Fibroblast of mammary gland (primary cell): ENCODE data around the gene SPATA31C1.

Experiments
- DNase-seq: peaks from one replicate; pipeline ENCODE4 v3.0.0-alpha.2; 2010; ENCODE audit warnings: low read depth
- H3K4me3 ChIP-seq: 2 replicates; pipeline ENCODE4 v1.5.1; 2011; ENCODE audit warnings: low read depth, mild to moderate bottlenecking, low read length, moderate library complexity; ENCODE audit not compliant: control insufficient read depth
- CTCF ChIP-seq: conservative IDR thresholded peaks from 2 replicates; pipeline ENCODE4 v1.5.1; 2011; ENCODE audit warnings: low read depth, low read length, inconsistent platforms; ENCODE audit not compliant: control insufficient read depth, insufficient read depth

SPATA31C1 gene

GRCh38 chr9:87880683-87881082 lies 37.1 kb upstream of the SPATA31C1 start:
- DNase-seq: no peak
- TF ChIP-seq CTCF: no peak
- H3K4me3 ChIP-seq: no peak overlapping the region

GRCh38 chr9:87882627-87883026 lies 35.1 kb upstream of the SPATA31C1 start, which contains the start of gene SPATA31E1:
TSS of gene SPATA31E1 (plus strand) at chr9:87882877. CDS start at chr9:87882892, 15 bp downstream.
- no peak within 1 kb of the TSS for H3K4me3 ChIP-seq
- peak; percentile 13 for DNase-seq
- TF ChIP-seq CTCF: no peak

DNA sequence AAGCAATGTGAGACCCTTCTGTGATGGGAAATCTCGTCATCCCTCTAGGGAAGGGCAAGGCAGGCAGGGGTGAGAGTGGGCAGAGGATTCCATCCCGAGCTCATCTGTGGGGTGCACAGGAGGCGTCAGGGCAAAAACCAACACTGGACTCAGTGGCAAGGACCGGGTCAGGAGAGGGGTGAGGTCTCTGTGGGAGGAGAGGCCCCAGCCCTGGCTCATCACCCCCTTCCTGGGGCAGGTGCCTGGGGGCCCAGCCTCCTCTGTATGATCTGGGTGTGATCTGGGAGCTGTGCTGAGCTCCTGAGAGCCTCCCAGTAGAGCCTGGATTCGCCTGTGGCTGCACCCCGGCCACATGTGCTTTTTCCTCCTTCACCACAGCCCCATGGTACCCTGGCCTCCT lies 34.5 kb upstream of the SPATA31C1 start:
- TF ChIP-seq CTCF: no peak
- no peak for DNase-seq
- no peak overlapping the region for H3K4me3 ChIP-seq

- no peak for DNase-seq
- TF ChIP-seq CTCF: peak; percentile 20
- H3K4me3 ChIP-seq: no peak overlapping the region
Observed at GRCh38 chr9:87883990-87884389, 33.8 kb upstream of the SPATA31C1 start.

DNA sequence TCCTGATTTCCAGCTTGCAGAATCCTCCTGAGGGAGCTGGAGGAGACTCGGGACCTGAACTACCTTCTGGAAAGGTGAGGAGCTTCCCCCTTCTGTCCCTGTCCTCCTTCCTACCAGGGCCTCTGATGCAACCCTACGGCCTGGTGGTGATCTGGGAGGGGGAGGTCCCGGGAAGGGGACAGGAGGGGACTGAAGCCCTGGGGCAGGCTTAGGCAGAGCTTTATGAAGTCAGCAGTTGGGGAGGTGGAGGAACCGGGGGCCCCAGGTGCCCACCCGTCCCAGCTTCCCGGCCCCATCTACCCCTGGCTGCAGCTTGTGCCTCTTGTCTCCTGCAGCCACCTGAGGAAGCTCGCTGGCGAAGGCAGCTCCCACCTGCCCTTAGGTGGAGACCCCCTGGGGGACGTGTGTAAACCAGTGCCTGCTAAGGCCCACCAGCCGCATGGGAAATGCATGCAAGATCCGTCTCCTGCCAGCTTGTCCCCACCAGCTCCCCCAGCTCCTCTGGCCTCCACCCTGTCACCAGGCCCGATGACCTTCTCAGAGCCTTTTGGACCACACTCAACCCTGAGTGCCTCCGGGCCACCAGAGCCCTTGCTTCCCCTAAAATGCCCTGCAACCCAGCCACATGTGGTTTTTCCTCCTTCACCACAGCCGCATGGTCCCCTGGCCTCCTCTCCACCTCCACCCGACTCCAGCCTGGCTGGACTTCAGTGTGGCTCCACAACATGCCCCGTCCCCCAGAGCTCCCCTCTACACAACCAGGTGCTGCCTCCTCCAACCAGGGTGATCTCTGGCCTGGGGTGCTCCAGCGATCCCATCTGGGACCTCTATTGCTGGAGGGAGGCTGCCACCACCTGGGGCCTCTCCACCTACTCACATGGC lies 32.9 kb upstream of the SPATA31C1 start:
- DNase-seq: no peak

GRCh38 chr9:87885484-87886189 lies 32.1 kb upstream of the SPATA31C1 start:
- no peak for TF ChIP-seq CTCF
- DNase-seq: no peak
- H3K4me3 ChIP-seq: no peak overlapping the region

More for the DNA sequence above, 32.9 kb upstream of the SPATA31C1 start:
- H3K4me3 ChIP-seq: no peak overlapping the region
- TF ChIP-seq CTCF: no peak
